ENCODE results near the gene VDAC2.

Gene VDAC2, protein sequence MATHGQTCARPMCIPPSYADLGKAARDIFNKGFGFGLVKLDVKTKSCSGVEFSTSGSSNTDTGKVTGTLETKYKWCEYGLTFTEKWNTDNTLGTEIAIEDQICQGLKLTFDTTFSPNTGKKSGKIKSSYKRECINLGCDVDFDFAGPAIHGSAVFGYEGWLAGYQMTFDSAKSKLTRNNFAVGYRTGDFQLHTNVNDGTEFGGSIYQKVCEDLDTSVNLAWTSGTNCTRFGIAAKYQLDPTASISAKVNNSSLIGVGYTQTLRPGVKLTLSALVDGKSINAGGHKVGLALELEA

DNA sequence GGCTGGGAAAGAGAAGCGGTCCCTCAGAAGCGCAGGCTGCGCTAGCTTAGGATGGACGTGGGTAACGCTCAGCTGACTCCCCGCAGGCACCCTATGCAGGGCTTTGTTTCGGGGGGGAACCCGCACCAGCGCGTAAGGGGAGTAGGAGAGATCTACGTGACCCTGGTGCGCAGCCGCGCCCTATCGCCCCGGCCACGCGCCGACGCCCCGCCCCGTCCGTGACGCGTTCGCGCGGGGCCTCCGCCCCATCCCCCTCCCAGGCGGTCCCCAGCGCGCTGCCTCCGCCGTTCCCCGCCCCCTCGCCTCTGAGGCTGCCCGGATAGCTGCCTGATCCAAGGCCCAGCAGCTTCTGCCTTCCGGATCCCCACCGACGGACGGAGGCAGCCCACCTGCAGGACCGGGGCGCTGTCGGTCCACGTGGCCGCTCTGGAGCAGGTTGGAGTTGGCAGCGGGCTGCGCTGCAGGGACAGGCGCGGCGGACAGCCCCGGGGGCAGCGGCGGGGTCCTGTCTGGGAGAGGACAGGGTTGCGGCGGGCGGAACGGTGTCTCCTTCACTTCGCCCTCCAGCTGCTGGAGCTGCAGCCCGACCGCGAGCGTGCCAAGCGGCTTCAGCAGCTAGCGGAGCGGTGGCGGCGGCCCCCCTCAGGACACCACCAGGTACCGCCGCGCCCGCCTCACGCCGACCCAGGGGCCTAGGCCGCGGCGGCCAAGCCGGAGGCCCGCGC is at the start of gene VDAC2:
Gene VDAC2, plus strand, starts transcription at position 515 of the 725 bp plus-strand sequence. CDS start 363 bp downstream, outside the sequence.
- TF ChIP-seq, protein P1, sequence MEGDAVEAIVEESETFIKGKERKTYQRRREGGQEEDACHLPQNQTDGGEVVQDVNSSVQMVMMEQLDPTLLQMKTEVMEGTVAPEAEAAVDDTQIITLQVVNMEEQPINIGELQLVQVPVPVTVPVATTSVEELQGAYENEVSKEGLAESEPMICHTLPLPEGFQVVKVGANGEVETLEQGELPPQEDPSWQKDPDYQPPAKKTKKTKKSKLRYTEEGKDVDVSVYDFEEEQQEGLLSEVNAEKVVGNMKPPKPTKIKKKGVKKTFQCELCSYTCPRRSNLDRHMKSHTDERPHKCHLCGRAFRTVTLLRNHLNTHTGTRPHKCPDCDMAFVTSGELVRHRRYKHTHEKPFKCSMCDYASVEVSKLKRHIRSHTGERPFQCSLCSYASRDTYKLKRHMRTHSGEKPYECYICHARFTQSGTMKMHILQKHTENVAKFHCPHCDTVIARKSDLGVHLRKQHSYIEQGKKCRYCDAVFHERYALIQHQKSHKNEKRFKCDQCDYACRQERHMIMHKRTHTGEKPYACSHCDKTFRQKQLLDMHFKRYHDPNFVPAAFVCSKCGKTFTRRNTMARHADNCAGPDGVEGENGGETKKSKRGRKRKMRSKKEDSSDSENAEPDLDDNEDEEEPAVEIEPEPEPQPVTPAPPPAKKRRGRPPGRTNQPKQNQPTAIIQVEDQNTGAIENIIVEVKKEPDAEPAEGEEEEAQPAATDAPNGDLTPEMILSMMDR (IDR thresholded peaks at IDR 0.05) = no peak

DNA sequence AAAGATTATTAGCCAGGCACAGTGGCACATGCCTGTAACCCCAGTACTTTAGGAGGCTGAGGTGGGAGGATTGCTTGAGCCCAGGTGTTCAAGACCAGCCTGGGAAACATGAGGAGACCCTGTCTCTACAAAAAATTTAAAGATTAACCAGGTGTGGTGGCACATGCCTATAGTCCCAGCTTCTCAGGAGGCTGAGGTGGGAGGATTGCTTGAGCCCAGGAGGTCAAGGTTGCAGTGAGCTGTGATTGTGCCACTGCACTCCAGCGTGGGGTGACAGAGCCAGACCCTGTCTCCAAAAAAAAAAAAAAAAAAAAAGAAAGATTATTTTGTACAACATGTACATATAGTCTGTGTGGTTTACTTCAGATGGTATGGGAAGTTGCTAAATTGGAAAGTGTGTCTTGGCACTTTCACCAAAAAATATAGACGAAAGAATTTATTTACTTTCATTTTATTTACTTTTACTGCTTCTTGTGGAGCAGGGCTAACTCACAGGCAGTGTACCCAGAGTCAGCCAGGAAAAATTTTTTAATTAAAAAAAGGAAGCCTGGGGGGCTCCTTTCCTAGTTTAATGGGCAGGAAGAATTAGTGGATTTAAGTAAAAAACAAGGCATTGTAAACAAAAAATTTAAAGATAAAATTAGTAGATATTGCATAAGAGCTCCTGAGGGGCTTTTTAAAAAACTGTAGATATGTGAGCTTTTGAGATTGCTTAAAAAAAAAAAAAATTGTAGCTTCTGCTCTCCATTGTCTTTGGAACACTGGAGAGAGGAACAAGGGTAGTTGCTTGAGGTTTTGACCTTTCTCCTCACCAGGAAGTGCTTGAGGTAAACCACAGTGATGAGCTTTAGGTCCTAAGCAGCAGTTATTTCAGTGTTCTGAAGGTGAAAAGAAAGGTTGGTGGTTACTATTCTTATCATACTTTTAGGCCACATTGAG is 44.6 kb upstream of the VDAC2 start:
- TF ChIP-seq, protein P1 (IDR thresholded peaks at IDR 0.05) = no peak

DNA sequence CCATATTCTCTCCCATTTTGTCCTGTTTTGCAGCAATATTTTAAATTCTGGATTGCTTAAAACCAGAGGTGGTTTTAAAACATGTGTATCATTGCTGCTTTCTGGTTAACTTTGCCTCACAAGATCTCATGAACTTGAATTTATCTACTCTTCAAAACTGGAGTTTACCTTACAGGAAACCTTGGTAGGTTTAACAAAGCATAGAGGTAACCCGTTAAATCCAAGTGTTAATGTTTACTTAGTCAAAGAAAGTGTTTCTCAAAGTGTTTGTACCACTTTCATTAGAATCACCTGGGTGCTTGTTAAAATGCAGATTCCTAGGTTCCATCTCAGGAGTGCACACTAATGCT is 44.0 kb upstream of the VDAC2 start:
- TF ChIP-seq, protein P1 (IDR thresholded peaks at IDR 0.05) = no peak

DNA sequence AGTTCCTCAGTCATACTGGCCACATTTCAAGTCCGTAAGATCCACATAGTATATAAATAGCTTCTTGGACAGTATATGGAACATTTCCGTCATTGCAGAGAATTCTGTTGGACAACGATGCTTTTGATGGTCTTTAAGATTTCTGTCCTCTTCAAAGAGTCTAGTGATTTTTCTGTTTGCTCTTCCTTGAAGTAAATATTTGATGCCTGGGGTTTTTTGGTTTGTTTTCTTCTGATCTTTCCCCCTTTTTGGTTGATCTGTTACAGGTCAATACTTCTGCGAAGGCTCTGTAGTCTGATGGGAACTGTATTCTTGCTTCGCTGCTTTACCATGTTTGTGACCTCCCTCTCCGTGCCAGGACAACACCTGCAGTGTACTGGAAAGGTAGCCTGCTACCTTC is 42.3 kb upstream of the VDAC2 start:
- TF ChIP-seq, protein P1 (IDR thresholded peaks at IDR 0.05) = no peak

DNA sequence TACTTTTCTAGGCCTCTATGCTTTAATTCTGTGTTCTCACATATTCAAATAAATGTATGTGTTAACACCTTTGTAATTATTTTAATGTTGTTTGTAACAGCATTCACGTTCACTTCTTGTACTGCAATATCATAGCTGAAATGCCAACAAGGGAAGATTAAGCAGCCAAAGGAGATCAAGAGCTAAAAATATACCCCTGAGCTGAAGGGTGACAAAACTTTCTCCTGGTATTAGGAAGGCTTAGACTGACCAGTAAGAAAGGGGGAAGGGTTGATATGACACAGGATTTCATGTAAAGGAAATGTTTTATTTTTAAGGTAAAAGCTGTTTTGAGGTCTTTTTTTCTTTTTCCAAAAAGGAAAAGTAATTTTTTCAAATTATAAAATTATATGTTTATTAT is 40.4 kb upstream of the VDAC2 start:
- TF ChIP-seq, protein P1 (IDR thresholded peaks at IDR 0.05) = no peak

DNA sequence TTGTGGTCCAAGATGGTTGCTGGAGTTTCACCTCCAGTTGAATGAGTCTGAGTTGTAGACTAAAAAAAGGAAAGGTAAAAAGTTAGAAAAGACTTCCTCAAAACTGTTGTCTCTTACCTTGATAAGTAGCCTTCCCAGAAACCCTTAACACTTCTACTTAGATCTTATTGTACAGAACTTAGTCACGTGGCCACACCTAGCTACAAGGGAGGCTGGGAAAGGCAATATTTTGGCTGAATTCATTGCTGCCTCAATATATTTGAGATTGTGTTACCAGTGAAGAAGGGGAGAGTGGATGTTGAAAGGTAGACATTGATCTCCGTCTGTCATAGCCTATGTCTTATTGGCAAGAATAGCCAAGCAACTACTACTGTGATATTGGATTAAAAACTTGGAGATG is 35.5 kb upstream of the VDAC2 start:
- TF ChIP-seq, protein P1 (IDR thresholded peaks at IDR 0.05) = no peak

DNA sequence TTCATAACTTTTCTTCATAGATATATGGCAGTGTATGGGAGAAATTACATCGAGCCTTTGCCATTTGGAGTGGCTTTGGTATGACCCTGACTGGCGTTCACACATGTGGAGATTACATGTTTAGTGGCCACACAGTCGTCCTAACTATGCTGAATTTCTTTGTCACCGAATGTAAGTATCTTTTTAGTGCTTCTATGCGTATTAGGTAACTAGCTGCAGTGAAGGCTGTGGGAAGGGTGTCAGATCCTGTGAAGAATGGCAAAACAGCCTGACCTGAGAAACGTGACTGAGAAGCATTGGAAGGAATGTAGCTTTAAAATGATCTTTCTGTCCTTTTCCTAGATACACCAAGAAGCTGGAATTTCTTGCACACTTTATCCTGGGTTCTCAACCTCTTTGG is 34.5 kb upstream of the VDAC2 start:
- TF ChIP-seq, protein P1 (IDR thresholded peaks at IDR 0.05) = no peak
